Mucosa of rectum (tissue), 2 donors: ENCODE measurements around the gene ZNF672.
"Not testable (repeated sequence)": the region's sequence is repeated elsewhere in the genome, so short reads cannot be mapped to it uniquely, and the experiment has no call there.

Experiments used
- H3K27ac ChIP-seq, 2 donors: one replicate each; pipeline ENCODE4 v1.7.0; 2013; ENCODE audit warnings: inconsistent platforms in 2 of 2, low read depth in 2 of 2, low read length in 2 of 2
- H3K27me3 ChIP-seq, 2 donors: one replicate each; pipeline ENCODE4 v1.7.0; 2013; ENCODE audit warnings: low read length in 2 of 2; ENCODE audit not compliant: control insufficient read depth in 2 of 2, insufficient read depth in 2 of 2
- H3K36me3 ChIP-seq, 2 donors: one replicate each; pipeline ENCODE4 v1.7.0; 2013; ENCODE audit warnings: low read length in 2 of 2; ENCODE audit not compliant: control insufficient read depth in 2 of 2, insufficient read depth in 2 of 2
- H3K4me1 ChIP-seq, 2 donors: one replicate each; pipeline ENCODE4 v1.7.0; 2013; ENCODE audit warnings: low read length in 2 of 2, mild to moderate bottlenecking in 1 of 2; ENCODE audit not compliant: control insufficient read depth in 2 of 2, insufficient read depth in 2 of 2
- H3K4me3 ChIP-seq, 2 donors: one replicate each; pipeline ENCODE4 v1.7.0; 2013; ENCODE audit warnings: low read length in 2 of 2
- H3K9ac ChIP-seq, 2 donors: one replicate each; pipeline ENCODE4 v1.7.0; 2013; ENCODE audit warnings: low read length in 2 of 2, low read depth in 1 of 2, mild to moderate bottlenecking in 1 of 2
- H3K9me3 ChIP-seq, 2 donors: one replicate each; pipeline ENCODE4 v1.7.0; 2013; ENCODE audit warnings: low read length in 2 of 2; ENCODE audit not compliant: control insufficient read depth in 2 of 2
- donor health status: healthy.
- donor health status: Normal muscosa, but diverticular disease.

The ZNF672 gene

DNA sequence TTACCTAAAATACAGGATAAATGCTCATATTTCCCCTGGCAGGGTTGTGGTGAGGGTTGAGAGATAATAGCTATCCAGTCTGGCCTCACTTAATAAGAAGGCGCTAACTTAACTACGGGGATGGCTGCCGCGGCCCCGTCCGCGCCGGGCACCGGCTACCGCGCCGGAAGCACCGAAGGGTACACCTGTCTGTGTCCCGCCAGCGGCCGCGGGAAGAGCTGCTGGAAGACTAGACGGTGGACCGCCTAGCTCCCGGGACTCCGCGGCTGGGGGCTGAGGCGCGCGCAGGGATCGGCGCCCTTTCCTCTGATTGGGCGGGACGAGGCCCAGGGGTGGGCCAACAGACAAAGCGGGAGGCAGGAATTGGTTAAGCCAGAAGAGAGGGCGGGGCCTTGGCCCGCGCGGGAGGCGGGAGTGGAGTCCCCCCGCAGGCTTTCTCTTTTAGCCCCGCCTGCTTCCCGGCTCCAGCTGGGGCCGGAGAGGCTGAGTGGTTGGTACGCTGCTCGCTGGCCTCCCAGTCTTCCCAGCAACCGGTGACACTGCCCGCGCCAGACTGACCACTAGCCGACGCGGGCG, at the start of gene ZNF672:
ZNF672 (plus strand) TSS at position 444 of the 576 bp plus-strand sequence. CDS start 9,051 bp downstream, outside the sequence.
- Histone ChIP-seq H3K4me1 (peaks cover 11 to 12% of the 10 kb centered on the region in 2 donors), H3K36me3 (peaks cover 2% of the 10 kb centered on the region in 2 donors), H3K27me3 (no peaks in the 10 kb centered on the region), H3K9ac (peak within 1 kb of the TSS; percentile 89 to 100), H3K9me3 (no peaks in the 10 kb centered on the region), H3K4me3 (peak within 1 kb of the TSS; percentile 82 to 86), H3K27ac (peak within 1 kb of the TSS; percentile 100)

DNA sequence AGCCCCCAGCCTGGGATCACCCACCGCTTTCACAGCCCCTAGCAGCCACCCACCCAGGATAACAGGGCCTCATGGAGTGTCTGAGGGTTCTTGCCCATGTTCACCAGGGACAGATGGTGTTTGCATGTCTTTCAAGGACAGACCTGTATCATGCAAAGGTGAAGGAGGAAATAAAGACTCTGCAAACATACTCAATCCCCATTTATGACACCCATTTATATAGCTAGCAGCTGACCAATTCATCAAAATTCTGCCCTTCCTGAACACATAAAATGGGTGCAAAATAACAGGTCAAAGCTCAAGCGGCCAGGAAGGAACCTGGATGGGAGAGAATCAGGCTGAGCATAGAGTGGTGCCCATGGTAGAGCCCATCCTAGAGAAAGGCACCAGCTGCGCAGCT, 49.7 kb upstream of the ZNF672 start:
- H3K36me3 ChIP-seq, result no peaks in the 10 kb centered on the region
- no peaks in the 10 kb centered on the region for H3K9me3 ChIP-seq
- peak overlapping the region; percentile 56 to 69 for H3K27ac ChIP-seq
- no peak overlapping the region for H3K4me3 ChIP-seq
- H3K4me1 ChIP-seq, result peaks cover 2 to 19% of the 10 kb centered on the region in 2 donors
- no peak overlapping the region for H3K9ac ChIP-seq
- no peaks in the 10 kb centered on the region for H3K27me3 ChIP-seq

DNA sequence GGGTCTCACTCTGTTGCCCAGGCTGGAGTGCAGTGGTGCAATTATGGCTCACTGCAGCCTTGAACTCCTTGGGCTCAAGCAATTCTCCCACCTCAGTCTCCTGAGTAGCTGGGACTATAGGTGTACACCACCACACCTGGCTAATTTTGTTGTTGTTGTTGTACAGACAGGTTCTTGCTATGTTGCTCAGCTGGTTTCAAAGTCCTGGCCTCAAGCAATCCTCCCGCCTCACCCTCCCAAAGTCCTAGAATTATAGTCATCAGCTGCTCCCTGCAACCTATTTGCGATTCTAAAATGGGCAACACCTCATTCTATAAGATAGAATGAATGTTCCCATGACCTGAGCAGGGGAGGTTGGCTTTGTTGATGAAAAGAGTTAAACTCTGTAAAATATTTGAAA, 48.7 kb upstream of the ZNF672 start:
- H3K9ac ChIP-seq, H3K27ac ChIP-seq, H3K27me3 ChIP-seq, H3K4me3 ChIP-seq, H3K36me3 ChIP-seq, H3K9me3 ChIP-seq: not testable (repeated sequence)
- peaks cover 2 to 15% of the 10 kb centered on the region in 2 donors for H3K4me1 ChIP-seq

DNA sequence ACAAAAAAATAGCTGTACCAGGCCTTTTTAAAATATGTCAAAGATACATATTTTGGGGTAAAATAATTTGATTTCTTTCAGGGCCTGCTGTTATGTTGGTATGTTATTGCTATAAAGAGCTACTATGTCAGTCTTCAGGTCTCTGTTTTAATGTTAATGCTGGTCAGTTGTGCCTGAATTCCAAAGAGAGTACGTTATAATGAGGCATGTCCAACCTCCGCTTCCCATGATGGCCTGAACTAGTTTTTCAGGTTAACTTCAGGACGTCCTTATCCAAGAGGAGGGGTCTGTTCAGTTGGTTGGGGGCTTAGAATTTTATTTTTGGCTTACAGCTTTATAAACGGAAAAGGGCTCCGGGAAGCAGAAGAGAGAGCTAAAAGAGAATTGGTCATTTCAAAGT, 47.6 kb upstream of the ZNF672 start:
- H3K27me3 ChIP-seq, result no peaks in the 10 kb centered on the region
- H3K4me1 ChIP-seq, result peaks cover 2 to 15% of the 10 kb centered on the region in 2 donors
- no peaks in the 10 kb centered on the region for H3K9me3 ChIP-seq
- H3K36me3 ChIP-seq, result no peaks in the 10 kb centered on the region
- H3K27ac ChIP-seq, result no peak overlapping the region
- H3K4me3 ChIP-seq, result no peak overlapping the region
- no peak overlapping the region for H3K9ac ChIP-seq

DNA sequence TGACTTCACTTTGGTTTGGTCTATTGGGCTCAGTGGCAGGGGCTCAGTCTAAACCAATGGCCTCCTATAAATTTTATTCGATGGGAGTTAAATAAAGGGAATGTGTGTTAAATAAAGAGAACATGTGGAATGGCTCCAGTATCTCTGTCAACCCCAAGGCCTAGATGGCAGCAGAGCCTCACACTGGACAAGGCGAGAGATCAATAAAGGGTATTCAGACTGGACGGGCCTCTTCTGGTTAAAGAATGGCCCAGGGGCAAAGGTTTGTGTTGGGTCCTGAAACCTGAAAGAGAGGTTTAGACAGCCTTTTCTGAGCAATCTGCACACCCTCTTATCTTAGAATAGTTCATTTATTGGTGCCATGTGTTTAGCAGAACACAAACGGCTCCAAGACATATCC, 47.0 kb upstream of the ZNF672 start:
- no peaks in the 10 kb centered on the region for H3K36me3 ChIP-seq
- H3K9ac ChIP-seq, result no peak overlapping the region
- H3K27me3 ChIP-seq, result no peaks in the 10 kb centered on the region
- H3K4me1 ChIP-seq, result peaks cover 2 to 15% of the 10 kb centered on the region in 2 donors
- peak overlapping the region in 1 of 2 donors; percentile 24 for H3K27ac ChIP-seq
- H3K9me3 ChIP-seq, result no peaks in the 10 kb centered on the region
- H3K4me3 ChIP-seq, result no peak overlapping the region

- no peaks in the 10 kb centered on the region for H3K36me3 ChIP-seq
- H3K4me1 ChIP-seq, result peaks cover 2 to 15% of the 10 kb centered on the region in 2 donors
- no peaks in the 10 kb centered on the region for H3K27me3 ChIP-seq
- no peaks in the 10 kb centered on the region for H3K9me3 ChIP-seq
- no peak overlapping the region for H3K4me3 ChIP-seq
- no peak overlapping the region for H3K9ac ChIP-seq
- no peak overlapping the region for H3K27ac ChIP-seq
These were observed 45.7 kb upstream of the ZNF672 start for GRCh38 chr1:248792342-248792741.

- Histone ChIP-seq H3K36me3 (no peaks in the 10 kb centered on the region), H3K4me3 (no peak overlapping the region), H3K9ac (no peak overlapping the region), H3K4me1 (peaks cover 2 to 5% of the 10 kb centered on the region in 2 donors), H3K27me3 (no peaks in the 10 kb centered on the region), H3K9me3 (no peaks in the 10 kb centered on the region), H3K27ac (no peak overlapping the region)
These were observed 44.4 kb upstream of the ZNF672 start for GRCh38 chr1:248793592-248793991.

- not testable (repeated sequence) for H3K4me1 ChIP-seq, H3K9me3 ChIP-seq, H3K4me3 ChIP-seq, H3K36me3 ChIP-seq, H3K27ac ChIP-seq, H3K9ac ChIP-seq, H3K27me3 ChIP-seq
These were observed 43.4 kb upstream of the ZNF672 start for GRCh38 chr1:248794663-248795062.

DNA sequence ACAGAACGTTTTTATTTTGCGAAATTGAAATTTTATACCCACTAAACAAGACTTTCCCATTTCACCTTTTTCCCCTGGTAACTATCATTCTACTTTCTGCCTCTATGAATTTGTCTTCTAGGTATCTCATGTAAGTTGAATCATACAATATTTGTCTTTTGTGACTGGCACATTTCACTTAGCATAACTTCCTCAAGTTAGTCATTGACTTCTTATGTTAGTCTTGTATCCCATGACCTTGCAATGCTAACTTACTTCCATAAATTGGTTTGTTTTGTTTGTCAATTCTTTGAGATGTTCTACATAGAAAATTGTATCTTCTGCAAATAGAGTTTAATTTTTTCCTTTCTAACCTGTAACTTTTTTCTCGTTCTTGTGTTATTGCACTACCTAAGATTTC, 39.2 kb upstream of the ZNF672 start:
- Histone ChIP-seq H3K36me3 (no peaks in the 10 kb centered on the region), H3K27me3 (no peaks in the 10 kb centered on the region), H3K4me3 (no peak overlapping the region), H3K27ac (no peak overlapping the region), H3K9me3 (no peaks in the 10 kb centered on the region), H3K4me1 (peaks cover 4 to 11% of the 10 kb centered on the region in 2 donors), H3K9ac (no peak overlapping the region)

- Histone ChIP-seq H3K9me3 (no peaks in the 10 kb centered on the region), H3K27me3 (no peaks in the 10 kb centered on the region), H3K4me3 (no peak overlapping the region), H3K36me3 (no peaks in the 10 kb centered on the region), H3K9ac (no peak overlapping the region), H3K27ac (no peak overlapping the region), H3K4me1 (peaks cover 17 to 23% of the 10 kb centered on the region in 2 donors)
These were observed 37.6 kb upstream of the ZNF672 start for GRCh38 chr1:248800459-248800858.
